Kidney epithelial cell (primary cell): ENCODE results near the gene TMEM45B. TPM values are rescaled to one million over a fixed set of nuclear protein-coding genes. Genes with fewer than 3 reads are reported as not detected.
"Not testable (repeated sequence)": the region's sequence is repeated elsewhere in the genome, so short reads cannot be mapped to it uniquely, and the experiment has no call there.

Experiments used
- DNase-seq: peaks from one replicate; pipeline ENCODE4 v3.0.0-alpha.2; 2010; ENCODE audit warnings: low read depth
- H3K27me3 ChIP-seq: 2 replicates; pipeline ENCODE4 v1.6.0; 2011; ENCODE audit warnings: low read length; ENCODE audit not compliant: control insufficient read depth, insufficient read depth
- H3K36me3 ChIP-seq: 2 replicates; pipeline ENCODE4 v1.5.1; 2011; ENCODE audit warnings: low read length; ENCODE audit not compliant: control insufficient read depth, insufficient read depth
- H3K4me3 ChIP-seq: 2 replicates; pipeline ENCODE4 v1.5.1; 2011; ENCODE audit warnings: low read depth, mild to moderate bottlenecking, control low read depth, low read length
- CTCF ChIP-seq: IDR thresholded peaks from 2 replicates; pipeline ENCODE4 v1.5.1; 2011; ENCODE audit warnings: mild to moderate bottlenecking, moderate library complexity, low read length, control low read depth, inconsistent platforms; ENCODE audit not compliant: insufficient read depth, poor library complexity, severe bottlenecking
- total RNA-seq: library from RNA; depleted of rRNA; stranded (reverse); fragments of >200 nt; gene quantifications from 2 replicates; pipeline ENCODE4 v1.2.3, GENCODE V29; 2015

Gene TMEM45B
- total RNA-seq, 1 donor from 2014 or later: 2.8 TPM

- no peak overlapping the region for H3K4me3 ChIP-seq
Measured at GRCh38 chr11:129770993-129771392, 44.7 kb upstream of the TMEM45B start.

GRCh38 chr11:129771456-129771855 lies 44.2 kb upstream of the TMEM45B start:
- DNase-seq, H3K4me3 ChIP-seq, H3K27me3 ChIP-seq, H3K36me3 ChIP-seq: not testable (repeated sequence)

More at GRCh38 chr11:129770993-129771392, 44.7 kb upstream of the TMEM45B start:
- no peak for DNase-seq
- no peaks in the 10 kb centered on the region for H3K27me3 ChIP-seq
- no peaks in the 10 kb centered on the region for H3K36me3 ChIP-seq
- TF ChIP-seq CTCF: no peak

- no peak for TF ChIP-seq CTCF
- Histone ChIP-seq H3K4me3 (no peak overlapping the region), H3K36me3 (no peaks in the 10 kb centered on the region), H3K27me3 (no peaks in the 10 kb centered on the region)
- no peak for DNase-seq
Measured at GRCh38 chr11:129778877-129779276, 36.8 kb upstream of the TMEM45B start.

GRCh38 chr11:129779342-129779741 lies 36.3 kb upstream of the TMEM45B start:
- no peak for DNase-seq
- no peak for TF ChIP-seq CTCF
- H3K36me3 ChIP-seq: no peaks in the 10 kb centered on the region
- no peaks in the 10 kb centered on the region for H3K27me3 ChIP-seq
- H3K4me3 ChIP-seq: no peak overlapping the region

- Histone ChIP-seq H3K36me3 (no peaks in the 10 kb centered on the region), H3K4me3 (no peak overlapping the region), H3K27me3 (no peaks in the 10 kb centered on the region)
- peak; percentile 34 for TF ChIP-seq CTCF
- DNase-seq: no peak
Measured at GRCh38 chr11:129785383-129786111, 30.1 kb upstream of the TMEM45B start.

- not testable (repeated sequence) for DNase-seq, H3K36me3 ChIP-seq, H3K27me3 ChIP-seq, H3K4me3 ChIP-seq
Measured at GRCh38 chr11:129786112-129786416, 29.6 kb upstream of the TMEM45B start.

- H3K36me3 ChIP-seq: no peaks in the 10 kb centered on the region
- no peak overlapping the region for H3K4me3 ChIP-seq
- no peak for TF ChIP-seq CTCF
- H3K27me3 ChIP-seq: no peaks in the 10 kb centered on the region
- no peak for DNase-seq
Measured at GRCh38 chr11:129787532-129788155, 28.0 kb upstream of the TMEM45B start.
